Endothelial cell of umbilical vein (primary cell): ENCODE results near the gene ADM2. TPM values are rescaled to one million over a fixed set of nuclear protein-coding genes. Genes with fewer than 3 reads are reported as not detected.

Experiments
- BruUV-seq: library from RNA; stranded (reverse); fragments of 400-500 nt; replicated peaks from 2 replicates; lab custom pipeline; 2021; lab: Mats Ljungman, UMichigan
- CTCF ChIA-PET: fragments of 300-600, 350-600 bp; sonication (Branson Sonifier 250); formaldehyde crosslinking; loops from one replicate; lab custom pipeline; 2021; ENCODE audit warnings: antibody characterized with exemption, inconsistent platforms; lab: Charles Lee
- POLR2A ChIA-PET: fragments of 300-600, 350-600 bp; sonication (Branson Sonifier 250); formaldehyde crosslinking; loops from one replicate; lab custom pipeline; 2021; ENCODE audit warnings: antibody characterized with exemption, inconsistent platforms; lab: Charles Lee
- DNase-seq: peaks from one replicate; pipeline ENCODE4 v3.0.0-alpha.2; 2011; ENCODE audit warnings: low read depth, low spot score
- FAIRE-seq: peaks from 2 replicates; lab custom pipeline; 2011; peaks lifted over from hg19 to GRCh38; lab: Jason Lieb, UNC
- H2AFZ ChIP-seq: 2 replicates; pipeline ENCODE4 v1.6.0; 2012; ENCODE audit warnings: low read depth, low read length, control low read depth, inconsistent platforms
- H3K27ac ChIP-seq: 2 replicates; pipeline ENCODE4 v1.5.1; 2011; ENCODE audit warnings: low read depth, mild to moderate bottlenecking, control low read depth, low read length, moderate library complexity; ENCODE audit not compliant: insufficient read depth
- H3K27me3 ChIP-seq, 2 experiments: 2 replicates each; pipeline versions ENCODE4 v1.6.0 to v1.6.1; 2011; ENCODE audit warnings: low read length in 2 of 2, mixed read lengths in 1 of 2; ENCODE audit not compliant: control insufficient read depth in 2 of 2, insufficient read depth in 2 of 2
- H3K36me3 ChIP-seq, 2 experiments: 2 replicates in 1 of 2; 3 replicates in 1 of 2; pipeline ENCODE4 v1.5.1; 2011; ENCODE audit warnings: low read length in 2 of 2, mild to moderate bottlenecking in 1 of 2, moderate library complexity in 1 of 2; ENCODE audit not compliant: control insufficient read depth in 2 of 2, insufficient read depth in 2 of 2; ENCODE audit errors: extremely low read depth in 1 of 2
- H3K4me1 ChIP-seq: 3 replicates; pipeline ENCODE4 v1.5.1; 2011; ENCODE audit warnings: mild to moderate bottlenecking, low read length; ENCODE audit not compliant: control insufficient read depth, insufficient read depth; ENCODE audit errors: extremely low read depth
- H3K4me2 ChIP-seq: 2 replicates; pipeline ENCODE4 v1.6.1; 2011; ENCODE audit warnings: low read length, control low read depth, mixed read lengths; ENCODE audit not compliant: insufficient read depth
- H3K4me3 ChIP-seq, 3 experiments: fragments of 200-600 bp in 1 of 3; sonication (generic), shearing (Covaris generic) in 1 of 3; replicated peaks in 1 of 3; 2 replicates each; pipeline ENCODE4 v1.5.1; 2011 to 2016; ENCODE audit warnings: control low read depth in 3 of 3, low read length in 3 of 3, mild to moderate bottlenecking in 2 of 3, inconsistent platforms in 1 of 3, low read depth in 1 of 3, moderate library complexity in 1 of 3; ENCODE audit not compliant: insufficient read depth in 1 of 3
- H3K79me2 ChIP-seq: 2 replicates; pipeline ENCODE4 v1.6.0; 2012; ENCODE audit warnings: low read length, inconsistent platforms; ENCODE audit not compliant: control insufficient read depth, insufficient read depth
- H3K9ac ChIP-seq: replicated peaks from 2 replicates; pipeline ENCODE3; 2011; ENCODE audit warnings: low read length, control low read depth; ENCODE audit not compliant: insufficient read depth; ENCODE audit errors: extremely low read depth
- H3K9me1 ChIP-seq: replicated peaks from 3 replicates; pipeline ENCODE4 v1.6.0; 2011; ENCODE audit warnings: mild to moderate bottlenecking, low read length; ENCODE audit not compliant: control insufficient read depth, insufficient read depth; ENCODE audit errors: extremely low read depth
- H3K9me3 ChIP-seq: replicated peaks from 2 replicates; pipeline ENCODE4 v1.5.1; 2012; ENCODE audit warnings: low read length, inconsistent platforms; ENCODE audit not compliant: control insufficient read depth, insufficient read depth
- H4K20me1 ChIP-seq: replicated peaks from 2 replicates; pipeline ENCODE3; 2011; ENCODE audit warnings: mild to moderate bottlenecking, low read length; ENCODE audit not compliant: control insufficient read depth, insufficient read depth; ENCODE audit errors: extremely low read depth
- EZH2 ChIP-seq: IDR thresholded peaks from 2 replicates; pipeline ENCODE4 v1.6.1; 2012; ENCODE audit warnings: borderline replicate concordance, low read depth, mild to moderate bottlenecking, moderate library complexity, low read length, inconsistent platforms; ENCODE audit not compliant: severe bottlenecking
- FOS ChIP-seq: IDR thresholded peaks from 2 replicates; pipeline ENCODE4 v1.6.1; 2011; ENCODE audit warnings: mild to moderate bottlenecking, low read length, moderate library complexity, borderline replicate concordance; ENCODE audit not compliant: insufficient read depth
- GATA2 ChIP-seq: IDR thresholded peaks from 2 replicates; pipeline ENCODE4 v1.7.0; 2011; ENCODE audit warnings: low read depth, mild to moderate bottlenecking, moderate library complexity, mixed read lengths, low read length; ENCODE audit not compliant: insufficient read length, insufficient read depth
- JUN ChIP-seq: IDR thresholded peaks from 2 replicates; pipeline ENCODE4 v1.6.1; 2011; ENCODE audit warnings: borderline replicate concordance, low read depth; ENCODE audit not compliant: insufficient read length, insufficient read depth
- MYC ChIP-seq: IDR thresholded peaks from one replicate; pipeline ENCODE4 v1.6.1; 2011; ENCODE audit warnings: mild to moderate bottlenecking, low read depth, low read length
- POLR2A ChIP-seq: IDR thresholded peaks from 2 replicates; pipeline ENCODE4 v1.6.1; 2012; ENCODE audit warnings: low read depth, mild to moderate bottlenecking, control low read depth, low read length
- POLR2AphosphoS5 ChIP-seq: IDR thresholded peaks from 2 replicates; pipeline ENCODE4 v1.6.1; 2012; ENCODE audit warnings: low read depth, mild to moderate bottlenecking, control low read depth, low read length, moderate library complexity; ENCODE audit not compliant: insufficient read depth
- dilution Hi-C: fragments of 300-500 bp; cut with MboI; formaldehyde crosslinking; loops from one replicate; pipeline ENCODE4 v1.15.0; 2019; ENCODE audit warnings: low sequenced_read_pairs; ENCODE audit not compliant: extremely low pct_ligation_motif_present
- intact Hi-C: fragments of 100-400 bp; cut with micrococcal nuclease; formaldehyde crosslinking; loops from one replicate; pipeline ENCODE4 v1.10.0; 2022
- polyA plus RNA-seq, 4 experiments: library from polyadenylated mRNA; depleted of rRNA in 3 of 4; stranded (reverse) in 3 of 4; unstranded in 1 of 4; fragments of >200 nt; gene quantifications; 2 replicates each; pipeline versions ENCODE4 v1.2.1 to v1.2.3, GENCODE V29; 2011 to 2012; ENCODE audit warnings: missing spikeins in 1 of 4
- total RNA-seq: library from RNA; stranded (reverse); gene quantifications from 2 replicates; pipeline ENCODE4 v1.2.3, GENCODE V29; 2021
- TF ChIP-seq, protein P1 (sequence below): IDR thresholded peaks from 2 replicates; pipeline ENCODE4 v1.6.1; 2011; ENCODE audit not compliant: insufficient read depth, insufficient read length
- TF ChIP-seq, protein P2 (sequence below), 2 donors: IDR thresholded peaks; 1 replicate in 1 of 2; 2 replicates in 1 of 2; pipeline ENCODE4 v1.5.1; 2011; ENCODE audit warnings: low read length in 2 of 2, mild to moderate bottlenecking in 2 of 2, moderate library complexity in 2 of 2, control low read depth in 1 of 2, inconsistent platforms in 1 of 2, low read depth in 1 of 2; ENCODE audit not compliant: insufficient read depth in 1 of 2; ENCODE audit errors: extremely low read depth in 1 of 2

Gene ADM2
- total and polyA plus RNA-seq, 2 donors (not counting 3 experiments of a cell fraction or from before 2014, with no cell fraction given), result 0.28 to 1.5 TPM

DNA sequence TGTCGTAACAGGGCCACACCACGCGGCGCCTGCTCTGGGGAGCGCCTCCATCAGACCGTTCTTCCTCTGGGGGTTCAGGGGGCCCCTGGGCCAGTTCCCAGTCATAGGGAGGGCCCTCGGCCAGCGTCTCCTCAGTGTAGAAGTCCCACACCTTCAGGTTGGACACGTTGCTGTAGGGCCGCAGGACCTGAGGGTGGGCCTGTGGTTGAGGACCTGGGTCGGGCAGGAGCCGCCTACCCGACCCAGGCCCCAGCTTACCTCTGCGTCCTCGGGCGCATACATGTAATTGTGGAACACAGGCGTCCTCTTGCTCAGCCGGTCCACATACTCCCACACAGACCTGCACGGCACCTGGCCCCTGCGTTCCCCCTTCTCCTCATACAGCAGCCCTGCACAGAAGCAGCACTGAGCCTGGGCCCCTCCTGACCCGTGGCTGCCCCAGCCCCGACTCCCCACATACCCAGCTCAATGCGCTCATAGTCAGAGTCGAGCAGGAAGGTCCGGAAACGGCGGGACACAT lies 26.7 kb upstream of the ADM2 start:
- no peaks in the 10 kb centered on the region for H4K20me1 ChIP-seq
- H3K9ac ChIP-seq, result no peak overlapping the region
- peaks cover 3 to 30% of the 10 kb centered on the region in 2 experiments for H3K36me3 ChIP-seq
- no peaks in the 10 kb centered on the region for H3K27me3 ChIP-seq
- no peaks in the 10 kb centered on the region for H3K9me3 ChIP-seq
- intact Hi-C loops, result no loop called here
- H3K4me2 ChIP-seq, result no peak overlapping the region
- TF ChIP-seq POLR2A (no peak), POLR2AphosphoS5 (no peak), MYC (no peak), FOS (no peak), JUN (no peak), GATA2 (no peak), EZH2 (no peak)
- TF ChIP-seq, protein P1, sequence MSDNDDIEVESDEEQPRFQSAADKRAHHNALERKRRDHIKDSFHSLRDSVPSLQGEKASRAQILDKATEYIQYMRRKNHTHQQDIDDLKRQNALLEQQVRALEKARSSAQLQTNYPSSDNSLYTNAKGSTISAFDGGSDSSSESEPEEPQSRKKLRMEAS, result no peak
- TF ChIP-seq, protein P2, sequence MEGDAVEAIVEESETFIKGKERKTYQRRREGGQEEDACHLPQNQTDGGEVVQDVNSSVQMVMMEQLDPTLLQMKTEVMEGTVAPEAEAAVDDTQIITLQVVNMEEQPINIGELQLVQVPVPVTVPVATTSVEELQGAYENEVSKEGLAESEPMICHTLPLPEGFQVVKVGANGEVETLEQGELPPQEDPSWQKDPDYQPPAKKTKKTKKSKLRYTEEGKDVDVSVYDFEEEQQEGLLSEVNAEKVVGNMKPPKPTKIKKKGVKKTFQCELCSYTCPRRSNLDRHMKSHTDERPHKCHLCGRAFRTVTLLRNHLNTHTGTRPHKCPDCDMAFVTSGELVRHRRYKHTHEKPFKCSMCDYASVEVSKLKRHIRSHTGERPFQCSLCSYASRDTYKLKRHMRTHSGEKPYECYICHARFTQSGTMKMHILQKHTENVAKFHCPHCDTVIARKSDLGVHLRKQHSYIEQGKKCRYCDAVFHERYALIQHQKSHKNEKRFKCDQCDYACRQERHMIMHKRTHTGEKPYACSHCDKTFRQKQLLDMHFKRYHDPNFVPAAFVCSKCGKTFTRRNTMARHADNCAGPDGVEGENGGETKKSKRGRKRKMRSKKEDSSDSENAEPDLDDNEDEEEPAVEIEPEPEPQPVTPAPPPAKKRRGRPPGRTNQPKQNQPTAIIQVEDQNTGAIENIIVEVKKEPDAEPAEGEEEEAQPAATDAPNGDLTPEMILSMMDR (IDR thresholded peaks at IDR 0.05; ENCODE audit: extremely low read depth in 1 of 2, insufficient read depth in 1 of 2, low read depth in 1 of 2, low read length in 2 of 2), result no peak
- DNase-seq (no peak), FAIRE-seq (no peak)
- ChIA-PET CTCF (no interaction called here), POLR2A (no interaction called here)
- H3K4me1 ChIP-seq, result no peaks in the 10 kb centered on the region
- no peak overlapping the region for H2AFZ ChIP-seq
- H3K79me2 ChIP-seq, result no peaks in the 10 kb centered on the region
- no peak overlapping the region for H3K4me3 ChIP-seq
- H3K27ac ChIP-seq, result no peak overlapping the region
- H3K9me1 ChIP-seq, result no peaks in the 10 kb centered on the region
- BruUV-seq, result TSS peak; percentile 51
- dilution Hi-C loops, result no loop called here
